ENCODE data around the gene ZNF22. TPM values are rescaled to one million over a fixed set of nuclear protein-coding genes. Genes with fewer than 3 reads are reported as not detected.

Gene ZNF22
- total and polyA plus RNA-seq, 2 of the 4 experiments (the other 2 are of a cell fraction): 10.6 to 12.4 TPM

DNA sequence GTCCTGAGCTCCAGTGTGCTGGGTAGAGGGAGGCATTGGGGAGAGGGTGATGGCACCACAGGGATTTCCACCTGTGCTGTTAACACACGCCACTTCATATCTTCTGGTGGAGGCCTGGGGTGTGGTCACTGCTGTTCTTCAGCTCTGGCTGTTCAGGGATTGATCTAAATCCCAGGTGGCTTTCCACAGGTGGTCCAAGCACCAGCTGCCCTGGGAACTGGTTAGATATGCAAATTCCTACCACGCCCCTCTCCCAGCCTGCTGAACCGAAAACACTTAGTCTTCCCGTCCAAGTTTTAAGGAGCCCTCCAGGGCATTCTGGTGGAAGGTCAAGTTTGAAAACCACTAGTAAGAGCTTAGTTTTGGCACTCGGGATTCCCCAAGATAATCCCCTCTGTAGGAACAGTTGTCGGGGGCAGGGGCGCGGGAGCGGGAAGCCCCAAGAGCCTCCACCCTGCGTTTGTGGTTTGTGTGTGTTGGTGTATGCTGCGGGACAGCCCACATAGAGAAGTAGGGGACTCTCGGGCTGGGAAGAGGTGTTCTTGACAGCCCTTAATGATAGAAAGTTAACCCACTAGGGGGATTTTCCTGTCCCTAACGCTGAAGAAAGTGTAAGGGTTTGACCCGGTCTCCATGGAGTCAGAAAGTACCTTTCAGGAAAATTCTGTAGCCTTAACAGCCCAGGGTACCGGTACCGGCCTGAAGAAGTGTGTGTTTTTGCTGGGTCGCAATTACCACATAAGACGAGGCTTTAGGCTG, 27.2 kb upstream of the ZNF22 start:
- Histone ChIP-seq H2BK20ac (ENCODE audit: low read depth, low read length) (no peak overlapping the region), H3K36me3 (ENCODE audit: control insufficient read depth, insufficient read depth, low read length) (peaks cover 25% of the 10 kb centered on the region; the same call in 1 of the 2 replicates), H3K79me1 (ENCODE audit: low read depth in 1 of 2, low read length in 2 of 2) (peaks cover 3 to 48% of the 10 kb centered on the region in 2 experiments; a peak in 3 of 4 replicates), H3K9ac (ENCODE audit: low read depth, low read length) (no peak overlapping the region), H2BK5ac (ENCODE audit: low read depth, low read length, poor library complexity, severe bottlenecking) (no peak overlapping the region), H2AK5ac (ENCODE audit: low read depth, low read length) (peak overlapping the region; percentile 86; the same call in 1 of the 2 replicates), H3K4me2 (ENCODE audit: low read depth, low read length) (no peak overlapping the region), H4K5ac (ENCODE audit: low read depth, low read length) (no peak overlapping the region; the same call in 1 of the 2 replicates), H3K9me1 (ENCODE audit: insufficient read depth, low read length) (peaks cover 18% of the 10 kb centered on the region), H3K14ac (replicated peaks; ENCODE audit: low read depth, low read length) (no peak overlapping the region), H3K4me1 (ENCODE audit: control insufficient read depth, insufficient read depth, low read length) (peaks cover 34% of the 10 kb centered on the region), H4K8ac (ENCODE audit: low read depth in 2 of 2, low read length in 2 of 2) (peak overlapping the region in 1 of 2 experiments; percentile 94; a peak in 1 of 4 replicates), H2BK120ac (ENCODE audit: low read depth, low read length) (no peak overlapping the region), H2AFZ (replicated peaks; ENCODE audit: low read length, poor library complexity) (peak overlapping the region; percentile 98), H3K56ac (ENCODE audit: extremely low read depth, insufficient read depth, low read length) (no peak overlapping the region), H2AK9ac (replicated peaks; ENCODE audit: low read depth, low read length, poor library complexity) (peak overlapping the region; percentile 98), H3K9me3 (ENCODE audit: control insufficient read depth, insufficient read depth, low read length) (no peaks in the 10 kb centered on the region), H4K91ac (ENCODE audit: insufficient read depth, low read depth, low read length) (peak overlapping the region; percentile 50; the same call in 1 of the 2 replicates), H2BK15ac (ENCODE audit: low read depth, low read length) (peak overlapping the region; percentile 73; the same call in 2 of the 3 replicates), H3K27ac (ENCODE audit: insufficient read depth, low read length) (no peak overlapping the region), H3K18ac (ENCODE audit: low read depth, low read length) (no peak overlapping the region), H3K4me3 (ENCODE audit: insufficient read depth, low read depth, low read length) (no peak overlapping the region), H3K4ac (ENCODE audit: low read depth, low read length) (no peak overlapping the region; the same call in 1 of the 2 replicates), H4K20me1 (ENCODE audit: insufficient read depth, low read length) (no peaks in the 10 kb centered on the region; the same call in 1 of the 2 replicates), H3K23ac (ENCODE audit: low read depth, low read length) (no peak overlapping the region), H3K27me3 (ENCODE audit: control insufficient read depth, insufficient read depth, low read length) (no peaks in the 10 kb centered on the region)
- ChIA-PET CTCF (no interaction called here), POLR2A (ENCODE audit: unreplicated experiment) (no interaction called here)
- DNase-seq (no peak), ATAC-seq (ENCODE audit: low read depth) (no peak)
- in situ Hi-C loops (cut with MboI; ENCODE audit: low sequenced_read_pairs) (no loop called here), dilution Hi-C loops (cut with HindIII; ENCODE audit: low sequenced_read_pairs, unreplicated experiment) (no loop called here), intact Hi-C loops (cut with micrococcal nuclease) (no loop called here)
- WGBS, 2 experiments (ENCODE audit: extremely low coverage in 2 of 2, insufficient read length in 1 of 2): no CpG with 5 or more reads among the region's 18 CpGs
- no TSS peak for BruUV-seq (replicated peaks)
- TF ChIP-seq SMC3 (IDR thresholded peaks at IDR 0.05; ENCODE audit: low read depth, low read length) (no peak), RCOR1 (IDR thresholded peaks at IDR 0.05; ENCODE audit: insufficient replicate concordance, low read length) (no peak), CTCF (conservative IDR thresholded peaks at IDR 0.05; ENCODE audit: low read depth, low read length) (no peak), POLR2A (IDR thresholded peaks at IDR 0.05; ENCODE audit: low read depth, low read length) (no peak), MAFK (IDR thresholded peaks at IDR 0.05; ENCODE audit: low read depth, low read length) (no peak), RAD21 (IDR thresholded peaks at IDR 0.05; ENCODE audit: low read length) (no peak), RFX5 (IDR thresholded peaks at IDR 0.05; ENCODE audit: low read depth, low read length) (no peak), MAZ (IDR thresholded peaks at IDR 0.05; ENCODE audit: borderline replicate concordance, low read depth, low read length) (no peak)

Data from IMR-90 (cell line).